Adrenal gland (tissue), 12 donors: ENCODE results near the gene OS9. TPM values are rescaled to one million over a fixed set of nuclear protein-coding genes. Genes with fewer than 3 reads are reported as not detected.
A peak's percentile ranks its signal among the peaks of the same experiment; 100 is the strongest.

Source experiments
- DNase-seq, 7 donors: peaks; one replicate each; pipeline ENCODE4 v3.0.0-alpha.2; 2019 to 2020
- H3K27ac ChIP-seq, 5 donors: fragments of 200-600 bp; sonication (generic) in 4 of 5; 1 replicate in 3 of 5; 2 replicates in 2 of 5; pipeline versions ENCODE4 v1.5.1 to v1.8.0; 2016 to 2020; ENCODE audit warnings: mild to moderate bottlenecking in 1 of 5
- H3K27me3 ChIP-seq: fragments of 200-600 bp; 2 replicates; pipeline ENCODE4 v1.8.0; 2021
- H3K36me3 ChIP-seq, 2 donors: fragments of 200-600 bp; replicated peaks in 1 of 2; 1 replicate in 1 of 2; 2 replicates in 1 of 2; pipeline versions ENCODE4 v1.5.1 to v1.8.0; 2018 to 2022
- H3K4me1 ChIP-seq, 2 donors: fragments of 200-600 bp; replicated peaks in 1 of 2; 1 replicate in 1 of 2; 2 replicates in 1 of 2; pipeline versions ENCODE4 v1.5.1 to v1.8.0; 2018 to 2021
- H3K4me3 ChIP-seq, 4 donors: fragments of 200-600 bp; sonication (generic) in 3 of 4; one replicate each; pipeline ENCODE4 v1.5.1; 2016 to 2018
- H3K9me3 ChIP-seq, 3 donors: fragments of 200-600 bp; sonication (generic) in 1 of 3; replicated peaks in 1 of 3; 1 replicate in 2 of 3; 2 replicates in 1 of 3; pipeline versions ENCODE4 v1.5.1 to v1.8.0; 2016 to 2021
- CTCF ChIP-seq, 6 experiments: fragments of 450-650 bp in 4 of 6; fragments of 200-600 bp in 2 of 6; sonication (generic) in 1 of 6; IDR thresholded peaks; 1 replicate in 5 of 6; 2 replicates in 1 of 6; pipeline versions ENCODE4 v1.5.1 to v1.8.0; 2016 to 2021; ENCODE audit warnings: antibody characterized with exemption in 6 of 6, mild to moderate bottlenecking in 2 of 6, moderate library complexity in 1 of 6
- POLR2A ChIP-seq, 2 donors: fragments of 450-650 bp; IDR thresholded peaks; one replicate each; pipeline ENCODE4 v1.6.1; 2017; ENCODE audit warnings: antibody characterized with exemption in 2 of 2, mild to moderate bottlenecking in 2 of 2, moderate library complexity in 1 of 2
- WGBS, 4 donors: extraction: QIAGEN DNeasy Blood & Tissue Kit in 2 of 4; methylation state at CpG; one replicate each; pipeline versions ENCODE4 v1.1.5 to v1.1.7; 2013 to 2017; 5-methylcytosine and 5-hydroxymethylcytosine counted together
- intact Hi-C, 2 donors: fragments of 100-400 bp; cut with DNase I; formaldehyde crosslinking; loops; one replicate each; pipeline versions ENCODE4 v1.14.1 to v1.15.0; 2022 to 2023
- polyA plus RNA-seq, 3 donors: library from polyadenylated mRNA; stranded (reverse); fragments of 200-250 nt in 2 of 3; fragments of 350-450 nt in 1 of 3; fragmentation: Illumina TruSeq in 1 of 3; extraction: RNeasy Lipid Tissue Mini Kit (QIAGEN cat#74804) in 1 of 3; gene quantifications; one replicate each; pipeline ENCODE4 v1.2.3, GENCODE V29; 2013 to 2014
- total RNA-seq, 9 donors: library from RNA; depleted of rRNA in 4 of 9; stranded (reverse); fragments of >200 nt in 4 of 9; fragments of 120-200 nt in 1 of 9; fragmentation: NEBNext Ultra II Directional in 1 of 9; extraction: Animal tissue kit (Norgen Biotek cat#: 25700) in 1 of 9; gene quantifications; one replicate each; pipeline versions ENCODE4 v1.1.0 to v1.2.4, GENCODE V29; 2013 to 2023
- donor health status: healthy with polysubstance abuse.
- donor health status: Bipolar disorder and iron deficiency.
- donor health status: DM: yes; HTN: yes; CAD: no.
- donor health status: DM: no; HTN: no; CAD: no.
- donor health status: DM: no; HTN: no; CAD: no.
- donor health status: DM: yes; HTN: yes; CAD: no.

OS9 gene
- total and polyA plus RNA-seq, 12 donors, result 155 to 428 (median 272) TPM

DNA sequence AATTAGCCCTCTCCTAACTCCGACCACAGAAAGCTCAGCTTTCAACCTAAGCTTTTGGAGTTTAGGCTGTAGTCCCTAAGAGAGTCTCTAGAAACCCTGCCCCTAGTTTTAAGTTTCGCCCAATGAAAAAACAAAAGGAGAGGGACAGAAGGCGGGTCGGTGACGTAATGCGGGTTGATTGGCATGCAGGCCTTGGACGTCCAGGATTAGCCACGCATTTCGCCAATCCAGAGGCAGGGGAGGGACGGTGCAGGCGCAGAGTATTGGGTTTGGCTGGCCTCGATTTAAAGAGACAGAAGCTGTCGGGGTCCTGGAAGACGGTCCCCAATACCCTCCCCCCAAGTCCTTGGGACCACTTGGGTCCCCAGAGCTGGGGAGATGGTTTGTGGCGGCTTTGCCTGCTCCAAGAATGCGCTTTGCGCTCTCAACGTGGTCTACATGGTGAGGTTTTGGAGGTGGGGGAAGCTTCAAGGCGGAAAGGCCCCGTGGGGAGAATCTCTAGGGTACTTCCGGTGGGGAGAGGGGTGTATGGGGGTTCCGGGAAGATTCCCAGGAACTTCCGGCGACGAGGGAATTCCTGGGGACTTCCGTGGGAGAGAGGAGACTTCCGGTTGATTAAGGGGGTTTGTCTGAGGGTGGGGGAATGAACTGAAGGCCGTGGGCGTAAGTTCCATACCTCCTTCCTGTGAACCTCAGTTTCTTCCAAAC lies 51.0 kb downstream of the OS9 start, which contains the start of gene TSPAN31:
TSPAN31 (plus strand) TSS at position 263 of the 708 bp plus-strand sequence; CDS start at position 379, 116 bp downstream.
- Histone ChIP-seq H3K36me3 (peaks cover 0 to 36% of the 10 kb centered on the region in 2 donors), H3K27ac (peak within 1 kb of the TSS; percentile 75 to 99 (median 96)), H3K4me3 (peak within 1 kb of the TSS in 3 of 4 donors; percentile 89 to 99 (median 91)), H3K9me3 (no peaks in the 10 kb centered on the region), H3K4me1 (peaks cover 7 to 10% of the 10 kb centered on the region in 2 donors), H3K27me3 (peaks cover 11% of the 10 kb centered on the region)
- peak; percentile 95 to 100 (median 99) for DNase-seq
- intact Hi-C loops, result no loop called here
- TF ChIP-seq CTCF (IDR thresholded peaks at IDR 0.05), result peak in 1 of 6 experiments; percentile 7
- TF ChIP-seq POLR2A (IDR thresholded peaks at IDR 0.05), result peak; percentile 69 to 90
- 0 to 1% (median 0%) methylated on average over 26 to 29 of the region's 29 CpGs for WGBS, 4 donors

GRCh38 chr12:57745485-57745881 lies 51.6 kb downstream of the OS9 start:
- intact Hi-C loops, result no loop called here
- WGBS, 4 donors, result 28 to 33% (median 29%) methylated on average over 5 to 8 of the region's 8 CpGs
- peaks cover 7% of the 10 kb centered on the region for H3K27me3 ChIP-seq
- no peaks in the 10 kb centered on the region for H3K9me3 ChIP-seq
- peak overlapping the region in 3 of 4 donors; percentile 89 to 99 (median 91) for H3K4me3 ChIP-seq
- peak in 1 of 7 donors; percentile 33 for DNase-seq
- peaks cover 0 to 41% of the 10 kb centered on the region in 2 donors for H3K36me3 ChIP-seq
- TF ChIP-seq POLR2A (IDR thresholded peaks at IDR 0.05), result no peak
- no peak for TF ChIP-seq CTCF (IDR thresholded peaks at IDR 0.05)
- peaks cover 7 to 13% of the 10 kb centered on the region in 2 donors for H3K4me1 ChIP-seq
- H3K27ac ChIP-seq, result peak overlapping the region in 4 of 5 donors; percentile 85 to 99 (median 97)

GRCh38 chr12:57746025-57746424 lies 52.1 kb downstream of the OS9 start:
- no peak for DNase-seq
- Histone ChIP-seq H3K27me3 (peaks cover 2% of the 10 kb centered on the region), H3K4me3 (peak overlapping the region in 1 of 4 donors; percentile 91), H3K36me3 (peaks cover 0 to 45% of the 10 kb centered on the region in 2 donors), H3K9me3 (no peaks in the 10 kb centered on the region), H3K4me1 (peaks cover 12 to 18% of the 10 kb centered on the region in 2 donors), H3K27ac (peak overlapping the region in 2 of 5 donors; percentile 96 to 99)
- WGBS, 4 donors, result 88 to 96% (median 91%) methylated on average over 3 of the region's 3 CpGs
- TF ChIP-seq POLR2A (IDR thresholded peaks at IDR 0.05) (no peak), CTCF (IDR thresholded peaks at IDR 0.05) (no peak)
- intact Hi-C loops, result no loop called here

- peaks cover 15 to 31% of the 10 kb centered on the region in 2 donors for H3K4me1 ChIP-seq
- TF ChIP-seq POLR2A (IDR thresholded peaks at IDR 0.05), result no peak
- no peak for TF ChIP-seq CTCF (IDR thresholded peaks at IDR 0.05)
- no peak overlapping the region for H3K27ac ChIP-seq
- H3K36me3 ChIP-seq, result peaks cover 0 to 45% of the 10 kb centered on the region in 2 donors
- no peaks in the 10 kb centered on the region for H3K9me3 ChIP-seq
- no peak overlapping the region for H3K4me3 ChIP-seq
- DNase-seq, result no peak
- H3K27me3 ChIP-seq, result no peaks in the 10 kb centered on the region
- WGBS, 4 donors, result 92 to 94% (median 94%) methylated on average over 5 of the region's 5 CpGs
- intact Hi-C loops, result no loop called here
Measured at GRCh38 chr12:57749061-57749460, 55.1 kb downstream of the OS9 start.
